Measurements from ENCODE around the gene NEK9.
"Not testable (repeated sequence)": the region's sequence is repeated elsewhere in the genome, so short reads cannot be mapped to it uniquely, and the experiment has no call there.

The NEK9 gene

GRCh38 chr14:75068294-75069120 is 58.3 kb downstream of the NEK9 start:
- Histone ChIP-seq H2AFZ (ENCODE audit: low read length) (peak overlapping the region; percentile 11; the same call in 1 of the 2 replicates), H3F3A (ENCODE audit: insufficient read depth, low read length) (no peaks in the 10 kb centered on the region), H3K36me3 (ENCODE audit: insufficient read depth, low read length) (no peaks in the 10 kb centered on the region), H3K27ac (ENCODE audit: low read depth, low read length, poor library complexity, severe bottlenecking) (peak overlapping the region; percentile 39), H3K4me2 (ENCODE audit: low read length) (peak overlapping the region; percentile 98), H3K4me1 (ENCODE audit: insufficient read depth, low read length, severe bottlenecking) (peaks cover 33% of the 10 kb centered on the region), H3K4me3 (ENCODE audit: low read depth, low read length, poor library complexity, severe bottlenecking) (peak overlapping the region; percentile 74), H3K9me3 (ENCODE audit: low read length) (no peaks in the 10 kb centered on the region), H4K20me1 (ENCODE audit: insufficient read depth, low read length) (no peaks in the 10 kb centered on the region), H3K27me3 (ENCODE audit: insufficient read depth, low read length) (no peaks in the 10 kb centered on the region), H3K79me2 (ENCODE audit: insufficient read depth, low read length) (0 out of 2 replicates have a peak, but pooled peaks cover 2% of the 10 kb centered on the region), H3K9ac (ENCODE audit: low read length) (peak overlapping the region; percentile 81), H3K9me2 (ENCODE audit: low read depth, low read length) (no peaks in the 10 kb centered on the region)
- TF ChIP-seq EZH2 (IDR thresholded peaks at IDR 0.05; ENCODE audit: borderline replicate concordance, low read length) = no peak
- no peak for TF ChIP-seq CTCF (IDR thresholded peaks at IDR 0.05; ENCODE audit: low read length)

DNA sequence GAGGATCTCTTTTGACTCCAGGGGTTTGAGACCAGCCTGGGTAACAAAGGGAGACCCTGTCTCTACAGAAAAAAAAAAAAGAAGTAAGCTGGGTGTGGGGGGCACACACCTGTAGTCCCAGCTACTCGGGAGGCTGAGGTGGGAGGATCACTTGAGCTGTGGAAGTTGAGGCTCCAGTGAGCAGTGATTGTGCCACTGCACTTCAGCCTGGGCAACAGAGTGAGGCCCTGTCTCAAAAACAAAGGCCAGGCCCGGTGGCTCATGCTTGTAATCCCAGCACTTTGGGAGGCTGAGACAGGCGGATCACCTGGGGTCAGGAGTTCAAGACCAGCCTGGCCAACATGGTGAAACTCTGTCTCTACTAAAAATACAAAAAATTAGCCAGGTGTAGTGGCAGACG is 59.1 kb downstream of the NEK9 start:
- H3F3A ChIP-seq (ENCODE audit: insufficient read depth, low read length); H3K9me2 ChIP-seq (ENCODE audit: low read depth, low read length); H2AFZ ChIP-seq (ENCODE audit: low read length); H3K27me3 ChIP-seq (ENCODE audit: insufficient read depth, low read length); H3K9me3 ChIP-seq (ENCODE audit: low read length); H3K36me3 ChIP-seq (ENCODE audit: insufficient read depth, low read length); H3K79me2 ChIP-seq (ENCODE audit: insufficient read depth, low read length); H4K20me1 ChIP-seq (ENCODE audit: insufficient read depth, low read length): not testable (repeated sequence)
- peak overlapping the region; percentile 74 for H3K4me3 ChIP-seq (ENCODE audit: low read depth, low read length, poor library complexity, severe bottlenecking)
- peak overlapping the region; percentile 39 for H3K27ac ChIP-seq (ENCODE audit: low read depth, low read length, poor library complexity, severe bottlenecking)
- peaks cover 38% of the 10 kb centered on the region for H3K4me1 ChIP-seq (ENCODE audit: insufficient read depth, low read length, severe bottlenecking)
- peak overlapping the region; percentile 98 for H3K4me2 ChIP-seq (ENCODE audit: low read length)
- H3K9ac ChIP-seq (ENCODE audit: low read length) = peak overlapping the region; percentile 81

DNA sequence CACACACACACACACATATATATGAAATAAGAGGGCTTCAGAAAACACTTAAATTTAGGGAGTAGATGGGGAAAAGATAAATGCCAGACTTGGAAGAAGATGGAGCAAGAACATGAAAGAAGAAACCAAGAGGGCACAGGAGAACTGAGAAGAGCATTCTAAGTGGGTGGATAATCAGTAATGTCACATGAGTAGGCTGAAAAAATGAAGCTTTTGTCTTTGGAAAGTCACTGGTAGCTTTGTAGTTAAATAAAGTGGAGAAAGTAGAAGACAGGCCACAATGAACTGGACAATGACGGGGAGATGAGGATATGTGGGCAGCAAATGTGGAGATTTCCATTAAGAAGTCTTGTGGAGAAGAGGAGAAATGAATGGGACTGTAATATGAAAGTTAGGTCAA is 59.6 kb downstream of the NEK9 start:
- no peak overlapping the region for H2AFZ ChIP-seq (ENCODE audit: low read length)
- peak overlapping the region; percentile 98 for H3K4me2 ChIP-seq (ENCODE audit: low read length)
- no peak for TF ChIP-seq CTCF (IDR thresholded peaks at IDR 0.05; ENCODE audit: low read length)
- TF ChIP-seq EZH2 (IDR thresholded peaks at IDR 0.05; ENCODE audit: borderline replicate concordance, low read length) = no peak
- peak overlapping the region; percentile 10; the same call in 1 of the 2 replicates for H3K9ac ChIP-seq (ENCODE audit: low read length)
- H3K4me1 ChIP-seq (ENCODE audit: insufficient read depth, low read length, severe bottlenecking) = peaks cover 42% of the 10 kb centered on the region
- no peaks in the 10 kb centered on the region for H3F3A ChIP-seq (ENCODE audit: insufficient read depth, low read length)
- H3K79me2 ChIP-seq (ENCODE audit: insufficient read depth, low read length) = 0 out of 2 replicates have a peak, but pooled peaks cover 13% of the 10 kb centered on the region
- H3K27ac ChIP-seq (ENCODE audit: low read depth, low read length, poor library complexity, severe bottlenecking) = peak overlapping the region; percentile 39
- no peaks in the 10 kb centered on the region for H4K20me1 ChIP-seq (ENCODE audit: insufficient read depth, low read length)
- no peaks in the 10 kb centered on the region for H3K36me3 ChIP-seq (ENCODE audit: insufficient read depth, low read length)
- H3K9me2 ChIP-seq (ENCODE audit: low read depth, low read length) = no peaks in the 10 kb centered on the region
- no peaks in the 10 kb centered on the region for H3K9me3 ChIP-seq (ENCODE audit: low read length)
- peak overlapping the region; percentile 74 for H3K4me3 ChIP-seq (ENCODE audit: low read depth, low read length, poor library complexity, severe bottlenecking)
- no peaks in the 10 kb centered on the region for H3K27me3 ChIP-seq (ENCODE audit: insufficient read depth, low read length)

All from OCI-LY1 (cell line).